Osteoblast (primary cell): ENCODE measurements around the gene DCAF6. TPM values are rescaled to one million over a fixed set of nuclear protein-coding genes. Genes with fewer than 3 reads are reported as not detected.

Experiments
- DNase-seq: peaks from one replicate; pipeline ENCODE4 v3.0.0; 2011; ENCODE audit warnings: low spot score, mixed read lengths; ENCODE audit not compliant: insufficient read length; ENCODE audit errors: missing footprints
- H2AFZ ChIP-seq: 2 replicates; pipeline ENCODE4 v1.6.0; 2011; ENCODE audit warnings: mild to moderate bottlenecking, low read length
- H3K27ac ChIP-seq: 2 replicates; pipeline ENCODE4 v1.5.1; 2011; ENCODE audit warnings: mild to moderate bottlenecking, low read depth, low read length, moderate library complexity
- H3K27me3 ChIP-seq: 2 replicates; pipeline ENCODE4 v1.6.0; 2012; ENCODE audit warnings: mild to moderate bottlenecking, control low read depth, inconsistent platforms, low read length, moderate library complexity; ENCODE audit not compliant: insufficient read depth
- H3K36me3 ChIP-seq: 2 replicates; pipeline ENCODE4 v1.5.1; 2011; ENCODE audit warnings: mild to moderate bottlenecking, low read length, control low read depth, moderate library complexity; ENCODE audit not compliant: insufficient read depth
- H3K4me1 ChIP-seq: 2 replicates; pipeline ENCODE4 v1.5.1; 2011; ENCODE audit warnings: mild to moderate bottlenecking, low read length, control low read depth, moderate library complexity; ENCODE audit not compliant: insufficient read depth
- H3K4me2 ChIP-seq: 2 replicates; pipeline ENCODE4 v1.6.0; 2011; ENCODE audit warnings: mild to moderate bottlenecking, low read length; ENCODE audit not compliant: insufficient read depth
- H3K4me3 ChIP-seq: fragments of 200-600 bp; sonication (generic); 3 replicates; pipeline ENCODE4 v1.5.1; 2012; ENCODE audit warnings: mild to moderate bottlenecking, low read length, inconsistent platforms; ENCODE audit not compliant: insufficient read depth
- H3K79me2 ChIP-seq: 2 replicates; pipeline ENCODE4 v1.6.0; 2012; ENCODE audit warnings: mild to moderate bottlenecking, low read length, control low read depth, inconsistent platforms; ENCODE audit not compliant: insufficient read depth
- H3K9me3 ChIP-seq: 2 replicates; pipeline ENCODE4 v1.5.1; 2011; ENCODE audit warnings: low read depth, low read length, control low read depth
- H4K20me1 ChIP-seq: 2 replicates; pipeline ENCODE4 v1.6.0; 2012; ENCODE audit warnings: mild to moderate bottlenecking, low read length, control low read depth; ENCODE audit not compliant: insufficient read depth
- CTCF ChIP-seq: IDR thresholded peaks from 2 replicates; pipeline ENCODE4 v1.5.1; 2011; ENCODE audit warnings: mild to moderate bottlenecking, low read depth, low read length, moderate library complexity; ENCODE audit errors: extremely low read depth
- total RNA-seq: library from RNA; depleted of rRNA; stranded (reverse); fragments of >200 nt; gene quantifications from 2 replicates; pipeline ENCODE4 v1.2.3, GENCODE V29; 2012

DCAF6 gene
- total RNA-seq, 1 donor: 91.6 TPM

- H4K20me1 ChIP-seq: no peaks in the 10 kb centered on the region
- DNase-seq: no peak
- H3K27ac ChIP-seq: no peak overlapping the region
- H2AFZ ChIP-seq: no peak overlapping the region
- no peaks in the 10 kb centered on the region for H3K27me3 ChIP-seq
- H3K9me3 ChIP-seq: no peaks in the 10 kb centered on the region
- no peaks in the 10 kb centered on the region for H3K79me2 ChIP-seq
- H3K4me2 ChIP-seq: no peak overlapping the region
- no peak for TF ChIP-seq CTCF
- no peaks in the 10 kb centered on the region for H3K36me3 ChIP-seq
- no peak overlapping the region for H3K4me3 ChIP-seq
- peaks cover 4% of the 10 kb centered on the region for H3K4me1 ChIP-seq
These were observed 95.5 kb downstream of the DCAF6 start for GRCh38 chr1:168032029-168032428.

GRCh38 chr1:168035345-168035744 is 98.9 kb downstream of the DCAF6 start:
- no peaks in the 10 kb centered on the region for H3K9me3 ChIP-seq

GRCh38 chr1:168042362-168042761 is 105.9 kb downstream of the DCAF6 start:
- TF ChIP-seq CTCF: no peak
- H3K27ac ChIP-seq: no peak overlapping the region
- no peaks in the 10 kb centered on the region for H3K79me2 ChIP-seq
- no peak for DNase-seq
- H3K4me2 ChIP-seq: no peak overlapping the region
- no peaks in the 10 kb centered on the region for H3K27me3 ChIP-seq
- H3K4me1 ChIP-seq: no peaks in the 10 kb centered on the region
- peaks cover 29% of the 10 kb centered on the region for H3K36me3 ChIP-seq
- H4K20me1 ChIP-seq: no peaks in the 10 kb centered on the region
- H3K9me3 ChIP-seq: no peaks in the 10 kb centered on the region
- H2AFZ ChIP-seq: no peak overlapping the region
- H3K4me3 ChIP-seq: no peak overlapping the region

More at GRCh38 chr1:168035345-168035744, 98.9 kb downstream of the DCAF6 start:
- peaks cover 3% of the 10 kb centered on the region for H3K36me3 ChIP-seq
- H3K4me1 ChIP-seq: peaks cover 4% of the 10 kb centered on the region
- no peaks in the 10 kb centered on the region for H3K27me3 ChIP-seq
- no peak overlapping the region for H2AFZ ChIP-seq
- DNase-seq: peak; percentile 68
- no peak overlapping the region for H3K4me2 ChIP-seq
- H4K20me1 ChIP-seq: no peaks in the 10 kb centered on the region
- no peak overlapping the region for H3K27ac ChIP-seq
- H3K79me2 ChIP-seq: no peaks in the 10 kb centered on the region
- TF ChIP-seq CTCF: no peak
- H3K4me3 ChIP-seq: no peak overlapping the region

GRCh38 chr1:168045311-168045710 is 108.8 kb downstream of the DCAF6 start:
- H3K79me2 ChIP-seq: no peaks in the 10 kb centered on the region
- no peak overlapping the region for H3K4me2 ChIP-seq
- DNase-seq: no peak
- no peaks in the 10 kb centered on the region for H3K4me1 ChIP-seq
- no peak for TF ChIP-seq CTCF
- peaks cover 25% of the 10 kb centered on the region for H3K36me3 ChIP-seq
- no peaks in the 10 kb centered on the region for H3K9me3 ChIP-seq
- no peak overlapping the region for H3K27ac ChIP-seq
- no peak overlapping the region for H3K4me3 ChIP-seq
- no peak overlapping the region for H2AFZ ChIP-seq
- H4K20me1 ChIP-seq: no peaks in the 10 kb centered on the region
- H3K27me3 ChIP-seq: no peaks in the 10 kb centered on the region
